Tongue (tissue), 2 donors: ENCODE data around the gene C1R. TPM values are rescaled to one million over a fixed set of nuclear protein-coding genes. Genes with fewer than 3 reads are reported as not detected.

ENCODE experiments used
- DNase-seq: peaks from one replicate; pipeline ENCODE4 v3.0.0-alpha.2; 2015
- total RNA-seq: library from RNA; depleted of rRNA; stranded (reverse); fragments of >200 nt; gene quantifications from one replicate; pipeline ENCODE4 v1.2.3, GENCODE V29; 2014

C1R gene
- 100 TPM for total RNA-seq

DNA sequence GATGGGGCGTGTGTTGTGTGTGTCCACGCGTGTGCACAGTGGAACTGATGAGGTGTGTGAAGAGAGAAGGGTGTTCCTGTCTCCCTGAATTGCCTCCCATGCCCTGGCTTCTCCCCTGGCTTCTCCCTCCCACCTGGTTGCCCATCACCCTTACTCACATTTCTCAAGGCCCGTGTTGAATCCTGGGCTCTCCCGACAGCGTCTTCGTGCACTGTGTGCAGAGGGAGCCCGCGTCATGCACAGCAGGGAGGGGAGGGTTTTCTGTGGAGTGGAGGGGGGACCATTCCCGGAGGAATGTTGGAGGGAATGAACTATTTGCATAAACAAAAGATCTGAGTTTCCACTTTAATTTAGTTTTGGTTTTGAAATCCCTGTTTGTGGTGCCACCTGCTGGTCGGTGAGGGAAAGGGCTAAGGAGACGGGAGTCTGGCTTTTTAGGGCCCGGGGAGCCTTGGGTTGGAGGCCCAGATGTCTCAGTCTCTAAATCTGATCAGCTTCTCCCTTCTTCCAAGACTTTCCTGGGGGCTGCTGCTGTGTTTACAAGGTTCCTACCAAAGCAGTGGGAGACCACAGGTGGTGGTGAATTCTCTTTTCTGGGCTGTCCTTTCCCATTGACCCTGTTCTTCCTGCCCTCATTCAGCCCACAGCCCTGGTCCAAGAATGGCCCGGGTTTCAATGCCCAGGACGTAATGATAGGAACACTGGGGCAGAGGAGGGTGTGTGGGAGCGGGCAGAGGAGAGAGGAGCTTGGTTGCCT lies at the start of gene C1R:
Gene C1R, minus strand, starts transcription at position 217 of the 757 bp plus-strand sequence. Its CDS starts 57 bp downstream, at position 160.
- peak; percentile 90 for DNase-seq

DNA sequence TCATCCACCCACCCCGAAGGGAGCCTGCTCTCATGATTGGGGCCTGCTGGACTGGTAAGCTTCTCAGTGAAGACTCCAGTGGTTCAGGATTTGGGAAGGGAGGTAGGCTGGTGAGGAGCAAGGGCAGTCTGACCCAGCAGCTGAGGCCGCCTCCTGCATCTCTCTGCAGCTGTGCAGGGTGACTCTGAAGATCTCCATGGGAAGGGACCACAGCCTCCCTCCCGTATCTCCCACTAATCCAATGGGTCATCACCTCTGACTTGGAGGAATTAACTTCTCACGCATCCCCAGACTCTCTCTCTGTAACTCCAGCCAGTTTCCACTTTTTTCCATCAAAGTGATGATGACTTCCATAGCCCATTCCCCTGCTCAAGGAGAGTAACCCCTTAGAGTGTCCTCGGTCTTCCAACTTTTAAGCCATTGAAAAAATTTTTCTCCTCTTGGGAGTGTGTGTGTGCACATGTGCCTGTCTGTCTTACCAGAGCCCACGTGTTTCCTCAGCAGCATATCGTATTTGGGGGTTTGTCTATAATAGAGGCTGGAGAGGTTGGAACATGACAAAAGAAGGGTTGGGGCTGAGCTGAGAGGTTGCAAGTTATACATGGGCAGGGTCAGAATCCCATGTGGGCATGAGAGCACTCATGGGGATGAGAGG lies 49.2 kb upstream of the C1R start:
- DNase-seq: no peak

DNA sequence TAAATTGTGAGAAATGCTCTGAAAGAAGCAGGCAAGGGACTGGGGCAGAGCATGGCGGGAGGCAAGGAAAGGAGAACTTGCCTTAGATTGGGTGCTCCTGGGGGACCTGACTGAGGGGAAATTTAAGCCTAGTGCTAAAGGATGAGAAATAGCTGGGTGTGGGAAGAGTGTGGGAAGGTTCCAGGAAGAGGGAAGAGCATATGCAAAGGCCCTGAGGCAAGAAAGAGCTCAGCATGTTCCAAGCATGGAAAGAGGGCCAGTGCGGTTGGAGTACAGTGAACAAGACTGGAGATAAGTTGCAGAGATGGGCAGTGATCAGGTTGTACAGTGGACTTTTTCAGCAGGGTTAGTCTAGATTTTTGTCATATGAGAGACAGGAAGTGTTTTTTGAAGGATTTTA lies 47.0 kb upstream of the C1R start:
- DNase-seq: no peak

DNA sequence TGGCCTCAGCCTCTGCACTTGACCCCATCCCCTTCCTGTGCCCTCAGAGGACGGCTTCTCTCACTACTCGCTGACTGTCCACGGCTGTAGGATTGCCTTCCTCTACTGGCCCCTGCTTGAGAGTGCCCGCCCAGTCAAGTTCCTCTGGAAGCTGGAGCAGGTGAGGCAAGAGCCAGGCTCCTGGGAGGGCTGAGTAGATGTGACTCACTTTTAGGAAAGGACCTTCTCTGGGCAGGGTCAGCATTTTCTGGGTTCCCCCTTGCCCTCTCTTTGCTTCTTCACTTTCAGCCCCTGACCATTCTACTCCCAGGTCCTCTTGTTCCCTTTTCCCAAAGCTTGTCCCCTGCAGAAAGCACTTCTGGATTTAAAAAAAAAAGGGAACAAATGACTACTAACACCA lies 45.7 kb upstream of the C1R start:
- no peak for DNase-seq

DNA sequence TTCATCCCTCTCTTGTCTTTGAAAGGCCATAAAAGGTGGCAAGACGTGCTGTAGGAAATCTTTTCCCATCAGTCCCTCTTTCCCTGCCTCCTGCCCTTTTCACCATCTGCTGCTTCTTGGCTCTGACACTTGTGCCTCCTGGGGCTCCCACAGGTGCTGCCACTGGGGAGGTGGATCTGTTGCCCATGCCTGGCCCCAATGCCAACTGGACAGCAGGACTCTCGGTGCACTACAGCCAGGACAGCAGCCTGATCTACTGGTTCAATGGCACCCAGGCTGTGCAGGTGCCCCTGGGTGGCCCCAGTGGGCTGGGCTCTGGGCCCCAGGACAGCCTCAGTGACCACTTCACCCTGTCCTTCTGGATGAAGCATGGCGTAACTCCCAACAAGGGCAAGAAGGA lies 44.4 kb upstream of the C1R start:
- no peak for DNase-seq

DNA sequence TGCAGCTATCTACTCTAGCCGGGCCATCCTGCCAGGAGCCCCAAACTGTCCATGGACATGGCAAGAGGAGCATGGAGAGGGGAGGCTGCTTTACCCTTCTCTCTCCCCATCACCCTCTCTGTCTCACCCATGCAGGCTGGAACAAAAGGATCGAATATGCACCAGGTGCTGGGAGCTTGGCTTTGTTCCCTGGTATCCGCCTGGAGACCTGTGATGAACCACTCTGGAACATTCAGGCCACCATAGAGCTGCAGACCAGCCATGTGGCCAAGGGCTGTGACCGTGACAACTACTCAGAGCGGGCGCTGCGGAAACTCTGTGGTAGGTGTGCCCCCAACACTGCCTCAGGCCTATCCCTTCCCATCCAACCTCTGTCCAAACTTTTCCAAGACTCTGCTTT lies 43.8 kb upstream of the C1R start:
- no peak for DNase-seq

DNA sequence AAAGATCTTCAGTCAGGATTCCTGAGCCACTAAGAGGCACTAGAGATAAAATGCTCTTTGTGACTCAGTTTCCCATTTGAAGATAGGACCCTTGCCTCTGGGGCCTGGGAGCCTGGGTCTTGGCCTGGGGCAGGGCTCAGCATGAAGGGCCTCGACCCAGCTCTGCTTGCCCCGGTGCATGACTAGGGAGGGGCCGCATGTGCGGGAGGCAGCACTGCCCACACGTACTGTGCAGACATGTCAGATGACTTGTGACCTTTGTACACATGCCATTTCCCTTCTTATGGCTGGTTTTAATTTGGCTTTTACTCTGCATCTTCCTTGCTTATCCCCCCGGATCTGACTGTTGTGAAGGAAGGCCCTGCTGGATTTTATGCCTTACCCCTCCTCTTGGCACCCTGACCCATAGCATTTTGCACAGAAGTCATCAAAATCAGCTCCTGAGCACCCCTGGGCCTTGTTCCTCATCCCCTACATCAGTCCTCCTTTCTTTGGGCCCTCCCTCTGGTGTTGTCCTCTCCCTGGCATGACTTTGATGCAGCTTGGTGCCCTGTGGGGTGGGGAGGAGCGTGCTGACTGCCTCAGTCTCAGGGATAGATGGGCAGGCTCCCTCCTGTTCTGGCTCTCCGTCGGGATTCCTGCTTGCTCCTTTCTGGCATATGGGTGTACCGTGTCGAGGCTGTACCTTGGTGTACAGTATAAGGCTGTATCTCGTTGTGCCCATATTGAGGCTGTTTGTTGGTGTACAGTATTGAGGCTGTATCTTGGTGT lies 42.3 kb upstream of the C1R start:
- DNase-seq: no peak

DNA sequence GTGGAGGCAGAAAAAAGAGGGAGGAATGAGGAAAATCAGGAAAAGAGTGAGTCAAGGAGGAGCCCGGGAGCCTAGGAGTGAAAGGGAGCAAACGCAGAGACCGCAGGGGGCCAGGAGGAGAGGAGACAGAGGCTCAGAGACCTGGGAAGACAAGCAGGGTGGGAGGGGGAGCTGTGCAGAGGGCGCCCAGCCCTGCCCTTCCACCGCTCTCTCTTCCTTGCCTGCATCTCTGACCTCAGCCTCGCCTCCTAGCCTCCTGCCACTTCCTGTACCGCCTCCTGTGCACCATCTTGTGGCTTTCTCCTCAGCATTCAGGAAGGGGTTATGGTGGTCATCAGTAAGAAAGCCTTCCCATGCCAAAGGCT lies 39.2 kb upstream of the C1R start:
- no peak for DNase-seq

DNA sequence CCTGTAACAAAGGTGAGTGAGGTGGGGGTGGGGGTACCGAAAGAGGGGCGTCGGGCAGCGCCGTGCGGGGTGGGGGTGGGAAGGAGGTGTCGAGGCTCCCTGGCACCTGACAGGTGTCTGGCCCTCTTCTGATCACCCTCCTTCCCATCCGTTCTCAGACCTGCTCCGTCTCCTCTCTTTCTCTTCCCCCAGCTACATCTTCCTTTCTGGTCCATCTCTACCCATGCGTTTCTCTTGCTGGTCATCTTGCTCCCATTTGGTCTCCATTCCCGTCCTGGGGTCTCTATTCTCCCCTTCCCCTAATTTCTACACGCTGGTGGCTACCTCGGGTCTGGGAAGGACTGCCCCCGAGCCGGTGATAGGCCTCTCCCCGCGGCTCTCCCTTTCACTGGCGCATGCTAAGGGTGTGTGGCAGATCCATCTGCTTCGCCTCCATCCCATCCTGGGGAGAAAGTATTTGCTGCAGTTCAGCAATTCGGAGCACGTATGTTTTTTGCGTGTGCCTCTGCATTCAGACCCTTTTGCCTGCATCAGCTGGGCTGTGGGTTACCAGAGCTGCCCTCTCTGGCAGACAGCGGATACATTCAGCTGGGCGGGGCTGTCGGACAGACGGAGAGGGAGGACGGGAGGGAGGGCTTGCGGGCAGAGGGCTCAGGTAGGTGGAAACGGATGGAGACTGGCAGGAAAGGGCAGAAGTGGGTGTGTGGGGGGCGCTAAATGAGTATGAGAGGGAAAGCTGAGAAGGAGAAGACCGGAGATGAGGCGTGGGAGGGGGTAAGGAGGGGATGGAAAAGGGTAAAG lies 38.7 kb upstream of the C1R start:
- peak; percentile 58 for DNase-seq

DNA sequence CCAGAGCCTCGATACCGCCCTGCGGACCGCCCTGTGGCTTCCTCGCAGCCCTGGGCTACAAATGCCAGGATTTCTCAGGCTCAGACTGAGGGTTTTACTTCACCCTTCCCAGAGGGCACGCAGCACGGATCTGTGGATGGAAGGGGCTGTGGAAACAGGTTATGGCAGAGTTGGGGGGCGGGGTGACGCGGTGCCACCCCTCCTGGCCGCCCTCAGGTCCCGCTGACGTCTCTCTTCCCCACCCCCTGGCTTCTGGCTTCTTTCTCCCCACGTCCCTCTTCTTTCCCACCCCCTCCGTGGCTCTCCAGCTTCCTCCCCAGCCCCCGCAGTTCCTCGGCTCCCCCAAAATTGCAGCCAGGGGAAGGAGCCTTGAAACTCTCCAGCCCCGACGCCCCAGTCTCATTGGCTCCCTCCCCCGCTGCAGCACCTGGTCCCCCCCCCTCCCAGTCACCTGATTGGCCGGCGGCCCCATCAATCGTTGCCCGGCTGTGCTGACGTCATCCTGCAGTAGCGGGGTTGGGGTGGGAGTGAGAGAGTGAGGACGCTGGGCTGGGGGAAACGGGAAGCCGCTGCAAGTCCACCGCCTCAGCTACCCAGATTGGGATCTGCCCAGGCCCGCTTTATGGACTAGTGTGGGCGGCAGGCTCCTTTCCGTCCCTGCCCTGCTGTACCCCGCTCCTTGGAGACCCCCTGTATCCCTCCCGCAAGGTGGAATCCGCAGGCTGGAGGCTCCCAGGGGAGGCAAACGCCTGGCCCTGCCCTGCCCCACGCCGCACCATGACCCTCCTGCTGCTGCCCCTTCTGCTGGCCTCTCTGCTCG lies 37.8 kb upstream of the C1R start, which contains the start of gene CLSTN3:
Gene CLSTN3, plus strand, starts transcription at position 500 of the 820 bp plus-strand sequence. Its CDS starts 278 bp downstream, at position 778.
- peak; percentile 91 for DNase-seq

DNA sequence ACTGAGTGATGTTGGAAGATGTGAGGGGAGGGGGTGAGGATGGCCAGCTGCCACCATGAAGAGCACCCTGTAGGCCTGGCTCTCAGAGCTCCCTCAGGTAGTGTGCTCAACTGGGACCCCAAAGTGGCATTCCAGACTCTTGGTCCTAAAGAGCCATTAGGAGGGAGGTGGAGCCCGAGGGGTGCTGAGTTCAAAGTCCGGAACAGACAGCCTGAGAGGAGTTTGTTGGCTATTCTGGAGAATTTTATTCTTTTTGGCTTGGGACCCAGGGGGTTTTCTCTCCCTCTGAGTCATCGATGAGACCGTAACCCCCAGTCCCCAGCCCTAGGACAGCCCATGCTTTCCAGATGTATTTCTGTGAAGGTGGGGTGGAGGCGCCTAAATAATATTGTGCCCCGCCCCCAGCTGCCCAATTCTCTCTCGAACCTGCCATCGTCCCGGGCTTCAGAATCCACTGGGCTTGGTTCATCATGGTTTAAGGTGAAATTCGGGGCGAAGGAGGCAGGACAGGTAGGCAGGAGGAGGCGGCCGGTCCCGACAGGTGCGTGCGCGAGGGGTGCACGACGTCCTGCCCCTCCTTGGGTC lies 37.1 kb upstream of the C1R start:
- DNase-seq: no peak

DNA sequence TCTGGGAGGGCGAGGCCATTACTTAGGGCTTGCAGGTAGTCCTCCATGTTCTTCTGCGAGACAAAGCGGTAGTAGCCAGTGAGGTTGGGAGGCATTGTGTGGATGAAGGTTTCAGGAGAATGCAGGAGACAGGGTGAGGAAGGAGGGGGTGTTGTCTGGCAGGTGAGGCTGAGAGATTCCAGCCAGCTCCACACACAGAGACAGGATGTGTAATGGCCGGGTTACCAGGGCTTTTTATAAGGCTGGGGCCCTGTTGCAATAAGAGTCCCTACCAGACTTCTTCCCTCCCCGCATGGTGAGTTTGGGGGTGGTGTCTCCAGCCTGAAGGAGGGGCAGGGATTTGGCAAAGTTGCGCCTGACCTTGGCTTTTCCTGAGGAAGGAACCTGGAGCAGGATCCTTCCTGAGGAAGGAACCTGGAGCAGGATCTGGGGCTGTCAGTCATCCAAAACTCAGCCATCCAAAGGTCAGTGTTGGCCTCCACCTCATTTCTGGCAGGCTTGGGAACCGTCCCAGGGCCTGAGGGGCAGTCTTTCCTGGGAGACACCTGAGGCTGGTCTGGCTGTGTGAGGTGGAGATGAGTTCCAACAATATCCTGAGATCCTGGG lies 36.5 kb upstream of the C1R start, which contains the start of gene RBP5:
Gene RBP5, minus strand, starts transcription at position 209 of the 606 bp plus-strand sequence. Its CDS starts 114 bp downstream, at position 95.
- no peak for DNase-seq

DNA sequence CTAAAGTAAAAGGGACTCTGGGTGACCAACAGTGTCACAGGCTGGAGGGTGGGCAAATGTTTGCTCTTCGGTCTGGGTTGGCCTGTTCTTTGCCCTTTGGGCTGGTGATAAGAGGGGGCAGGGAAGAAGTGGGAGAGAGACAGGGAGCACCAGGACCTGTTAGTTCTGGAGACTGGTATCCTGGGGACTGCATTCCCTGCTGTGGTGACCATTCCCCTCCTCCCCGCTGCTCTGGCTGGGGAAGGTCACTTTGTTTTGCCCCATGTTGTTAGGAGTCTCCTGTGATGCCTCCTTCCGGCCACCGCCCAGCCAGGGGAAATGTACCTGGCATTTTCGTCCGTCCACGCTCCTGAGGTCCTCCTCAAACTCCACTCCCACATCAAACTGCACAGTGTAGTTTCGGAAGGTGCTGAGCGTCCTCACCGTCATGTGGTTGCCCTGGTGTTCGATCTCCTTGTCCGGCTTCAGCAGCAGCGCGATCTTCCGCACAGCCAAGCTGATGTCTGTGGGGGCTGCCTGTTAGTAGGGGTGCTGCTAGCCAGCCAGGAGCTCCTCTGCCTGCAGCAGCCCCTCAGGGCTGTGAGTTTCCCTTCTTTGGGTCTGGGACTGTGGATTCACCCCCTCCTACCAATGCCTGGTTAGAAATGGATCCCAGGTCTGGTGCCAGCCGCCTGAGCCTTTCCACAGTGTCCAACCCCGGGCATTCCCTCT lies 35.8 kb upstream of the C1R start:
- DNase-seq: no peak

DNA sequence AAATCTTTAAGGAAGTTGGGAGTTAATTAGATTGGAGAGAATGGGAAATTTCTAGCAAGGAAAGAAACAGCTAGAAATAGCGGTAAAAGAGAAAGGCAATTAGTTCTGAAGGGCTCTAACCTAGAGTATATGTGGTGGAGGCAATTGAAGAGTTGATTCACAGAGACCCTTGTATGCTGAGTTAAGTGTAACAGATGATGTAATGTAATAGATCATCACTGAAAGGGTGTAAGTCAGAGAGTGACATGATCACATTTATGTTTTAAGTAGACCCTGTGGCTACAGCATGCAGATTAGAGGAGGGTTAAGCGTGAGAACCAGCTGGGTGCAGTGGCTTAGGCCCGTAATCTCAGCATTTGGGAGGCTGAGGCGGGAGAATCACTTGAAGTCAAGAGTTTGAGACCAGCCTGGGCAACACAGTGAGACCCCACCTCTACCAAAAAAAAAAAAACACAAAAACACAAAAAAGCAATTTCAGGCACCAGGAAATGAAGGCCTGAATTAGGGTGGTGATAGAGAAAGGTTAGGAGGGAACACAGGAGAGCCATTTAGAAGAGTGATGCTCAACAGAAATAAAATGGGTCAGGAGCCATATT lies 33.5 kb upstream of the C1R start:
- DNase-seq: no peak

DNA sequence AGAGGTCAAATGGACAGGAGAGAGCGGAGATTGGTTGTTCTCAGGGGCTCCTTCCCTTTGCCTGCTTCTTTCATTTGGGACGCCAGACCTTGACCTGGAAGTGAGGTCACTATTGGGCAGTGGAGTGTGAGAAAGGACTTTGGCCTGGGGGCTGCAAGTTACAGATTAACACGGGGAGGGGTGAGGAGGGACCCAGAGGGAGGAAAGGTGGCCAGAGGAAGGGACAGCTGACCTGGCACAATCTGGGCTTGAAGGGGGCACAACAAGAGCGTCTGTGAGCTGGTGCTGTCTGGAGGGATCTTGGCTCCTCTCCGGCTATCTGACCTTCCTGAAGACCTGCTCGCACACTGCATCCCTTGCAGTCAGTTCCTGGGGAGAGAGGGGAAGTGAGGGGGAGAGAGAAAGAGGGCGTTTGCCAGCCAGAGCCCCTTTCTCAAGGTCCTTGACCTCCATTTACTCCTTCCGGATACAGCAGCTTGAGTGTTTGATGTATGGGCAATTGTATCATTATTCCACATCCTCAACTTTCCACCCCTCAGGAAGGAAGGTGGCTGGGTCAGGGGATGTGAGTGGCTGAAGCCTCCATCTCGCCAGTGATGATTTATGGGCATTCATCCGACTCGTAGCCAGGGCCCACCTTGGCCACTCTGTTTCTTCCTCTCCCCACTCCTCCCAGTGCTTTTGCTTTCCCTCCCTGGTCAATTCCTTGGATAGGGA lies 31.7 kb upstream of the C1R start:
- DNase-seq: no peak

DNA sequence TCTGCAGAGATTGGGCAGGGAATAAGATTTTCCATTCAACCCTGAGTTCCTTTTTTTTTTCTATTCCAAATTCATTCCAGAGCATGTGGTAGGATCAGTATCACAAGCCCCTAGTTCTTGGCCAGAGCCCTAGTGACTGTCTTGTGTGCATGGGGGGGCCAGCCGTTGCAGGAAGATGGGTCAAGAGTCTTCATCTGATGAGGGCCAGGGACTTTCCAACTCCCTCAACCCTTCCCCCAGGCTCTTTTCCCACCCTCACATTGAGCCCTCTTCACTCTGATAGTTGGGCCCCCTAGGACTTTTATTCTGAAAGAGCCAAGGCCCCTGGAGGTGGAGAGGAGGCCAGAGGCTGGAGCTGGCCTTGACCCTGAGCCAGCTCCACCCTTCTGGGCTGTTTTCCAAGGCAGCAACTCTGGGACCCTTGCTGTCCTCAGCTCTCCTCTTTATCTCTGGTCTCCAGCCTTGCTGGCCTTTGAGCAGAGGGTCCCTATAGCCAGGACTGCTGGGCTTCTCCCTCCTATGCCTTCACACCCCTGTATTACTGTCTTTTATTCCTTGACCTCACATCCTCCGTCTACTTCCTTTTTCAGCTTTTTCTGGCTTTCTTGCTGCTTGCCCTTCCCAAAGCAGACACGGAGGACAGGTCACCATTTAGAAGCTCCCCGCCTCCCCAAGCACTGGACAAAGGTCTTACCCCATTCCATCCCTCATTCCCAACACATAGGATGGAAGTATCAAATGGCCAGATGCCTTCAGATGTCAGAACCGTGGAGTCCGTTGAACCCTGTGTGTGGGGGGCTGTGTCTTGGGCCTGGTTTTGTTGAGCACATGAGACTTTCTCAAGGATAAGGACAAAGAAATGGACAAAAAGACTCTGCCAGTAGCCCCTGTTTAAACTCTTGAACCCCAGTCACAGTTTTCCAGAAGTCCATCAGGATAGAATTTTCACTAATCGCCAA lies 30.8 kb upstream of the C1R start:
- DNase-seq: peak; percentile 20

DNA sequence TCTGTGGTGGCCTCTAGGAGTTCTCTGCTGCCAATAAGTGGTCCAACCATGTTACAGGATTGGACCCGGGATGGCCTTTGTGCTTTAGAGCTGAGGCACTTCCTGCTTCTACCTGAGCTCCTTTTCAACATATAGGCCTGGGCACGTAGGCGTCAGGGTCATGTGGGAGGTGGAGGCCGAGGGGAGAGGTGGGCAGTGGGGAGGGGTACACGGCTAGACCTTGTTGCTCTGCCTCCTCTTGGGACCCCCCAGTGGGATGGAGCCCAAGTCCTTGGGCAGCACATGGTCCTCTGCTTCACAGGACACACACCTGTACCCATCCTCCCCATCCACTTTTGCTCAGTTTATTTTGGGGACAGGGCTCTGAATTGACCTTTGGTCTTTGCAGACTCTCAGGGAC lies 29.1 kb upstream of the C1R start:
- no peak for DNase-seq
